ENCODE results near the gene AGRP.
"Not testable (repeated sequence)": the region's sequence is repeated elsewhere in the genome, so short reads cannot be mapped to it uniquely, and the experiment has no call there.

Gene AGRP

DNA sequence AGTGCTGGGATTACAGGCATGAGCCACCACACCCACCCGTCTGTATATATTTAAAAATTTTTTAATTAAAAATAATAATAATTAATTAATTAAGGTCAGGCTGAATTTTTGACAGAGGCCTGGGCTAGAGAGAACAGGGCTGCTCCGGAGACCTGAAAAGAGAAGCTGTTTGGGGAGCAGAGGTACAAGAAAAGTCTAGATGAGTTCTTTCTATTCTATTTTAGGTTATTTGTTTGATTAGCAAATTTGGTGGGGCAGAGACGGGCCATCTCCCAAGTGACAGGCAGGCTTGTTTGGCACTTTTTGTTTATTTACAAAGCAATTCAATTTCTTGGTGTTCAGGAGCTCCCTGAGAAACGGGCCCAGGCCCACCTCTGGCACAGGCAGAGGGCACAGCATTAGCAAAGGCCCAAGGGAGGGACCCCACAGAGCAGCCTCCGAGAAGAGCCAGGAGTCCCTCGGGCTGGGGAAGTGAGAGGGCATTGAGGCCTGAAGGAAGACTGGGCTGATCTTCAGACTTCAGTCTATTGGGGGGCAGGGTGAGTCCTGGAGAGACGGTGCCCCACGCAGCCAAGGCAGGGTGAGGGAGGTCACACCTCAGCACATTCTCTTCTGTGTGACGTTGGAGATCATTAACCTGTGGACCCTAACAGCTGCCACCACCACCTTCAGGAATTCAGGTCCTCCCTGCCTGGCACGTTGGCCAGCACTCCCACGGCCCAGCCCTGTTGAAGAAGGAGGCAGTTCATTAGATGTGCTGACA, 34.5 kb upstream of the AGRP start:
- no peak for TF ChIP-seq POLR2A (IDR thresholded peaks at IDR 0.05; ENCODE audit: extremely low read depth, insufficient read length)
- TF ChIP-seq MYC (IDR thresholded peaks at IDR 0.05; ENCODE audit: low read depth, low read length) = no peak
- TF ChIP-seq, protein P1, sequence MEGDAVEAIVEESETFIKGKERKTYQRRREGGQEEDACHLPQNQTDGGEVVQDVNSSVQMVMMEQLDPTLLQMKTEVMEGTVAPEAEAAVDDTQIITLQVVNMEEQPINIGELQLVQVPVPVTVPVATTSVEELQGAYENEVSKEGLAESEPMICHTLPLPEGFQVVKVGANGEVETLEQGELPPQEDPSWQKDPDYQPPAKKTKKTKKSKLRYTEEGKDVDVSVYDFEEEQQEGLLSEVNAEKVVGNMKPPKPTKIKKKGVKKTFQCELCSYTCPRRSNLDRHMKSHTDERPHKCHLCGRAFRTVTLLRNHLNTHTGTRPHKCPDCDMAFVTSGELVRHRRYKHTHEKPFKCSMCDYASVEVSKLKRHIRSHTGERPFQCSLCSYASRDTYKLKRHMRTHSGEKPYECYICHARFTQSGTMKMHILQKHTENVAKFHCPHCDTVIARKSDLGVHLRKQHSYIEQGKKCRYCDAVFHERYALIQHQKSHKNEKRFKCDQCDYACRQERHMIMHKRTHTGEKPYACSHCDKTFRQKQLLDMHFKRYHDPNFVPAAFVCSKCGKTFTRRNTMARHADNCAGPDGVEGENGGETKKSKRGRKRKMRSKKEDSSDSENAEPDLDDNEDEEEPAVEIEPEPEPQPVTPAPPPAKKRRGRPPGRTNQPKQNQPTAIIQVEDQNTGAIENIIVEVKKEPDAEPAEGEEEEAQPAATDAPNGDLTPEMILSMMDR (IDR thresholded peaks at IDR 0.05; ENCODE audit: low read depth, low read length) = no peak
- TF ChIP-seq, protein P2, sequence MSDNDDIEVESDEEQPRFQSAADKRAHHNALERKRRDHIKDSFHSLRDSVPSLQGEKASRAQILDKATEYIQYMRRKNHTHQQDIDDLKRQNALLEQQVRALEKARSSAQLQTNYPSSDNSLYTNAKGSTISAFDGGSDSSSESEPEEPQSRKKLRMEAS (IDR thresholded peaks at IDR 0.05; ENCODE audit: low read depth, low read length) = no peak
- H3K4me3 ChIP-seq (ENCODE audit: low read depth, low read length) = no peak overlapping the region
- no peak for DNase-seq (ENCODE audit: low read depth)

DNA sequence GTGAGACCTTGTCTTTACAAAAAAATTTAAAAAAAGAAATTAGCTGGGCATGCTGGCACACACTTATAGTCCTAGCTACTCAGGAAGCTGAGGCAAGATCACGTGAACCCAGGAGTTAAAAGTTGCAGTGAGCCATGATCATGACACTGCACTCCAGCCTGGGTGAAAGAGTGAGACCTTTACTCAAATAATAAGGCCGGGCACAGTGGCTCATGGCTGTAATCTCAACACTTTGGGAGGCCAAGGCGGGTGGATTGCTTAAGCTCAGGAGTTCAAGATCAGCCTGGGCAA, 33.8 kb upstream of the AGRP start:
- H3K4me3 ChIP-seq (ENCODE audit: low read depth, low read length) = no peak overlapping the region
- no peak for DNase-seq (ENCODE audit: low read depth)
- no peak for TF ChIP-seq MYC (IDR thresholded peaks at IDR 0.05; ENCODE audit: low read depth, low read length)
- no peak for TF ChIP-seq POLR2A (IDR thresholded peaks at IDR 0.05; ENCODE audit: extremely low read depth, insufficient read length)
- TF ChIP-seq, protein P1 (IDR thresholded peaks at IDR 0.05; ENCODE audit: low read depth, low read length) = no peak
- TF ChIP-seq, protein P2 (IDR thresholded peaks at IDR 0.05; ENCODE audit: low read depth, low read length) = no peak

DNA sequence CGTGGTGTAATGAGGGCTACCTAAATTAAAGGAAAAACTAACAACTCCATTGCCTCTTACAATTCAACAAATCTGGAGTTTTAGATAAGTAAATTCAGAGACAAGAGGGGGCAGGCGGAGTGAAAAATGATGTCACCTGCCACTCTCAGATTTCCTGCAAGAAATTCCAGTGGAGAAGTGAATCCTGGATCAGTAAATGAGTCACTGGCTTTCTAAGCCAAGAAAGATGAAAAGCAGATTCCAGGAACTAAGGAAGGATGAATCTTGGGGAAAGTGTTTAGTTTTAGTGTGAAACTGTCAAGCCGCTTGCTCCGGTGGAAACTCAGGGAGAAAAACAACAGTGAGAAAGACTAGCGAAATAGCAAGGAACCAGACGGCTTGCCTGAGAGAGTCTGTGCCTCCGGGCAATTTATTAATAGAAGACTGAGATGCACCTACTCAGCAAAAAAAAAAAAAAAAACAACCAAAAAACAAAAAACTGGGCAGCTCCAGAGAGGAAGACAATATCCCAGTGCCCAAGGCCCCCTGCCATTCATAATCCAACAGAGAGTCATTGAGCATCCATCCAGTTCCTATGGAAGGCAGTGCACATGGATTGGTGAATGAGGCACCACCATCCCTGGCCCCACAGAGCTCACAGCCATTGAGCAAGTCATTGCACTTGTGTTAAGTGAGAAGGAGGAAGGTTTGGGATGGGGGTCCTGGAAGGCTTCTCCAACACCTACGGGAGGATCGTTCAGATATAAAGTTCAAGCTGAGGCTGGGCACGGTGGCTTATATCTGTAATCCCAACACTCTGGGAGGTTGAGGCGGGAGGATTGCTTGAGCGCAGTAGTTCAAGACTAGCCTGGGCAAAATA, 33.2 kb upstream of the AGRP start:
- no peak for DNase-seq (ENCODE audit: low read depth)
- TF ChIP-seq, protein P1 (IDR thresholded peaks at IDR 0.05; ENCODE audit: low read depth, low read length) = no peak
- TF ChIP-seq POLR2A (IDR thresholded peaks at IDR 0.05; ENCODE audit: extremely low read depth, insufficient read length) = no peak
- TF ChIP-seq, protein P2 (IDR thresholded peaks at IDR 0.05; ENCODE audit: low read depth, low read length) = no peak
- no peak for TF ChIP-seq MYC (IDR thresholded peaks at IDR 0.05; ENCODE audit: low read depth, low read length)
- H3K4me3 ChIP-seq (ENCODE audit: low read depth, low read length) = no peak overlapping the region

DNA sequence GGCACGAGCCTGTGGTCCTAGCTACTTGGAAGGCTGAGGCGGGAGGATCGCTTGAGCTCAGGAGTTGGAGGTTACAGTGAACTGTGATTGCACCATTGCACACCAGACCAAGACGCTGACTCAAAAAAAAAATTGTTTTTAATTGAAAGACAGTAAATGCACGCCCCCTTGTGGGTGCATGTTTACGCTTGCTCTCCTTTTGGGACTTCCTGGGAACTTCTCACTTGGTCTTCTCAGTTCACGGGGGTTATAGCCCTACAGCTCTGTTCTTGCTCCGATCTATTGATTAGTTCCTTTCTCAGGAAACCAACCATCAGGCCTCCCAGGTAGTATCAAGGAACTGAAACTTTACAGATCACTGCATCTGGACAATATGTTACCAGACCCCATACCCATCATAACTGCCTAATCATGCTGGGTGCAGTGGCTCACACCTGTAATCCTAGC, 31.1 kb upstream of the AGRP start:
- no peak overlapping the region for H3K4me3 ChIP-seq (ENCODE audit: low read depth, low read length)
- TF ChIP-seq, protein P2 (IDR thresholded peaks at IDR 0.05; ENCODE audit: low read depth, low read length) = peak; percentile 37
- TF ChIP-seq, protein P1 (IDR thresholded peaks at IDR 0.05; ENCODE audit: low read depth, low read length) = peak; percentile 80
- no peak for TF ChIP-seq POLR2A (IDR thresholded peaks at IDR 0.05; ENCODE audit: extremely low read depth, insufficient read length)
- DNase-seq (ENCODE audit: low read depth) = peak; percentile 93

DNA sequence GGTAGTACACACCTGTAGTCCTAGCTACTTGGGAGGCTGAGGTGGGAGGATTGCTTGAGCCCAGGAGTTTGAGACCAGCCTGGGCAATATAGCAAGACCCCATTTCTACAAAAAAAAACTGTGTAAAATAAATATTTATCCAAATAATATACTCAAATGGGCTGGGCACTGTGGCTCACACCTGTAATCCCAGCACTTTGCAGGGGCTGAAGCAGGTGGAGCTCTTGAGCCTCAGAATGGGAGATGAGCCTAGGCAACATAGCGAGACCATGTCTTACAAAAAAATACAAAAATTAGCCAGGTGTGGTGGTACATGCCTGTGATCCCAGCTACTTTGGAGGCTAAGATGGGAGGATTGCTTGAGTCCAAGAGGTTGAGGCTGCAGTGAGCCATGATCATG, 30.5 kb upstream of the AGRP start:
- H3K4me3 ChIP-seq (ENCODE audit: low read depth, low read length); DNase-seq (ENCODE audit: low read depth): not testable (repeated sequence)

DNA sequence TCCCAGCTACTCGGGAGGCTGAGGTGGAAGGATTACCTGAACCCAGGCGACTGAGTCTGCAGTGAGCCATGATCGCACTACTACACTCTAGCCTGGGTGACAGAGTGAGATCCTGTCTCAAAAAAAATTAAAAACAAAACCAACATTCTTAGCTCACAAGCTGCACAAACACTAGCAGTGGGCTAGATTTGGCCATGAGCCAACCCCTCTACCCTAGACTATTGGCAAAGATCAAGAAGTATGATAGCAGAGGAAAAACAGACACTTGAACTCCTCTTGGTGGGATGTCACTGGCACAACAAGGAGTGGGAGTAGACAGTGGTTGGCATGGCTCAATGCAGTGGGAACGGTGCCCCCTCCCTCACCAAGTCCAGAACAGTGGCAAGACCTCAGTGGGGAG, 25.7 kb upstream of the AGRP start:
- DNase-seq (ENCODE audit: low read depth) = no peak
- H3K4me3 ChIP-seq (ENCODE audit: low read depth, low read length) = no peak overlapping the region
- TF ChIP-seq, protein P1 (IDR thresholded peaks at IDR 0.05; ENCODE audit: low read depth, low read length) = no peak
- TF ChIP-seq, protein P2 (IDR thresholded peaks at IDR 0.05; ENCODE audit: low read depth, low read length) = no peak
- TF ChIP-seq POLR2A (IDR thresholded peaks at IDR 0.05; ENCODE audit: extremely low read depth, insufficient read length) = no peak

Measured in NB4 (cell line).